GM19455 (cell line): ENCODE measurements around the gene GPRIN2.

ENCODE experiments used
- ATAC-seq: cut with Tn5 transposase; IDR thresholded peaks from one replicate; pipeline ENCODE4 v1.9.1; 2021; ENCODE audit not compliant: unreplicated experiment

The GPRIN2 gene

DNA sequence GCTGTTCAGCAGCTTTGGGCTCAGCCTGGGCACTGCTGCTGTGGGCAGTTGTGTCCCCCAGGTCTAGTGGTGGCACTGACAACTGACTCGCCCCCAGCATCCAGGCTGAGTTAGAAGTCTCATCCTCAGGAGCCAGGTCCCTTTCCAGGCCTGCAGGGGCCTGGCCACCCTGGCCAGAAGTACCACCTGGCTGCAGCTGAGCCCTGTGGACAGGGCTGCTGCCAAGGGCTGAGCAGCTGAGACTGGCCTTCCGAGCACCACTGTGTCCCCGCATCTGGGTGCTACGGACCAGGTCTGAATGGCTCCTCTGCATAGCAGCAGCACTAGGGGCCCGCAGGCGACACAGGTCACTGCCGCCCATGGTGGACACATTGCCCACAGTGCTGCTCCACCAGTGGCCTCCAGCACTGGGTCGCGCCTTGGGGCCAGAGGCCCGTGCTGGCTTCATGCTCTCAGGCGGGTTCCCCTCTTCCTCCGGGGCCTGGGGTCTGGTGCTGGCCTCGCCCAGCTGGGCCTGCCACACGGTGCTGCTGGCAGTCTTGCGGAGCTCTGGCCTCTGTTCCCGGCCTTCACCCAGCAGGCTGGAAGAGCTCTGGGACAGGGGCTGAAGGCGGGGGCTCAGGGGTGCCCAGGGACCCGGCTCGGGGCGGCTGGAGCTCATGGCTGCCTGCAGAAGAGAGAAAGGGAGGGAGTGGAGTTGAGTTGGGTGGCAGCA is 6.2 kb downstream of the GPRIN2 start:
- ATAC-seq = no peak

DNA sequence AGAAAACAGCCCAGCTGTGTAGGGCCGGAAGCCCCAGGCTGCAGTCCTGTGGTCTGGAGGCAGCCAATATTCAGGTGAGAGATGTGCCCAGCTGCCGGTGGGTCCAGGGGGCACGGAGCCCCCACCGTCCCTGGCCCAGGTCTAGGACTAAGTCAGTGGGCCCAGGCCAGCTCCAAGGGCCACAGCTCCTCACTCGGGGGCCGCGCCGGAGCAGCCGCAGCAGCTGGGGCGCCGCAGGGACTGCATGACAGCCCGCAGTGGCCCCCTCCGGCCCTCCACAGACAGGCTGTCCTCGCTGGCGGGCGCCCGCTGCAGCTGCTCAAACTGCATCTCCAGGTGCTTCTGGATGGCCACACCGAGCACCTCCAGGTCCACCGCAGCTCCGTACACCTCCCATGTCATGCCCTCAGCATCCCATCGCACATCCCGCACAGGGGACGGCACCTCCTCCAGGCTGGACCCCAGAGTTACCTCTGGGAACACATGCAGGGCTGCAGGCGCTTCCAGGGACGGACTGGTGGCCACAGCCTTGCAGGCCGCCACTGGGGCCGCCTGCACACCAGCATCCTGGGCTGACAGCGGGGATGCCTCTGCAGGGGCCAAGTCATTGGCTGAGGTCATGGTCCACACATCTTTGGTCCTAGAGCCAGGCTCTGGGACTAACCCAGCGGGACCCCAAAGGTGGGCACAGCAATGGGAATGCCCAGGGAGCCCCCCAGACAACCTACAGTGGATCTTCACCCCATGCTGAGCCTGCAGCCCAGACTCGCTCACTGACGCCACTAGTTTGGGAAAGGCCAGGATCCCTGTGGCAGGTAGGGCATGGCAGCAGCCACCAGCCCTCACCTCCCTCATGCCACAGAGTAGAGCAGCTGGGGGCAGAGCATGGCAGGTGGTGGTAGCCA is 7.0 kb downstream of the GPRIN2 start:
- no peak for ATAC-seq

DNA sequence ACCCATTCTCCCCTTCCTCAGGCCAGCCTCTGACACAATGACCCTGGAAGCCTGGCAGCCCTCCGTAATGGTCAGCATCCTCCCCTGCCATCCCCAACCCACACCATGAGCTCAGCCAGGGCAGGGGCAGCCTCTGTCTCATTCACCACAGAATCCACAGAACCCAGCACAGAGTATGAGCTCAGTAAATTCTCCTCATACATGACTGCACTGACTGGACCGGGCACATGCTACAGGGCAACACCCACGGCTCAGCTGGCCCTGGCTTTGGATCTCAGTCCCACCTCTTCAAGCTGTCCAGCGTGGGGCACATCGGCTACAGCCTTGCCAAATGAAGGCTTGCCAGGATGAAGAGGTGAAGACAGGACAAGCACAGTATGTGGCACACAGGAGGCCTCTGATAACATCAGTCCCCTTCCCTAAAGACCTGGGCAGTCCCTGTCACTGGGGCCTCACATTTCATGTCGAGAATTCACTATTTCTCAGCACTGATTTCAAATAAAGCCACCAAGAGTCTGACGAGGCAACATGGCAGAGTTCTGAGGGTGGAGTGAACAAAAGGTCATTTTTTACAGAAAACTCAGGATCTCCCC is 7.9 kb downstream of the GPRIN2 start:
- ATAC-seq = no peak

DNA sequence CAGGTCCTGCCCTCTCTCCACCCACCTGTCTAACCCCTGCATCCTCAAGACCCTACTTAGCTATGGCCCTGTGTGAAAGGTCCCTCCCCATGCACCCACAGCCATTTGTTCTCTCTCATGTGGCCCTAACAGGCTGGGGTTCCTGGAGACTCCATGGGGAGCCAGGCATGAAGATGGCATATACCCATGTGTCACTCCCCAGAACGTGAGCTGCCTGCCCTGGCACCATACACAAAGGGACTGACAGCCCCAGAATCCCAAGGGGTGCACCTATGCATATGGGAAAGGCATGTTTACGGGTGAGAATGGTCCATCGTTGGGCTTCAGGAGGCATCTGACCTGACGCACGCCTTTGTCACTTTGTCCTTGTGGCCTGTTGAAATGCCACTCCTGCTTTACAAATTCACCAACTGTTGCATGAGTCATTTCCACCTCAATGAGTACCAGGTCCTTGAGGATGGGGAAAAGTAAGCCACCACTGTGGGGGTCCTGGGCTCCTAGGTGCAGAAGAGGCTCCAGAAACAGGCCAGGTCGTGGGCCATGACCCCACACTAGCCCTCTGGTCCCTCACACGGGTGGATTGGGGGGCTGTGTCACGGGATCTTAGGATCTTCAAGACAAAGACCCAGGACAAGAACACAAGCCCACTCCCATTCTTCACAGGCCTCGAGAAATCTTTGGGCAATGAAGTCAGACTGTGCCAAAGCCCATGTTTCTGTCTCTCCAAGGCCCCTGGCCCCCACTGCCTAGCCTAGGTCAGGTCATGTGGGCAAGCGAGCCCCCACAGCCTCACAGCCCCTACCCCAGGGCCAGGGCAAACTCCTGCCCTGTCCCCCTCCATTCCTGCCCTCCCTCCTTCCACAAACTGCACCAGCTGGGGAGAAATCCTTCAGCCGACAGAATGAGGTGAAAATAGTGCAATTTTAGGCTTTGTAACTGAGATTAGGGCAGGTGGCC is 8.6 kb downstream of the GPRIN2 start:
- ATAC-seq = no peak

DNA sequence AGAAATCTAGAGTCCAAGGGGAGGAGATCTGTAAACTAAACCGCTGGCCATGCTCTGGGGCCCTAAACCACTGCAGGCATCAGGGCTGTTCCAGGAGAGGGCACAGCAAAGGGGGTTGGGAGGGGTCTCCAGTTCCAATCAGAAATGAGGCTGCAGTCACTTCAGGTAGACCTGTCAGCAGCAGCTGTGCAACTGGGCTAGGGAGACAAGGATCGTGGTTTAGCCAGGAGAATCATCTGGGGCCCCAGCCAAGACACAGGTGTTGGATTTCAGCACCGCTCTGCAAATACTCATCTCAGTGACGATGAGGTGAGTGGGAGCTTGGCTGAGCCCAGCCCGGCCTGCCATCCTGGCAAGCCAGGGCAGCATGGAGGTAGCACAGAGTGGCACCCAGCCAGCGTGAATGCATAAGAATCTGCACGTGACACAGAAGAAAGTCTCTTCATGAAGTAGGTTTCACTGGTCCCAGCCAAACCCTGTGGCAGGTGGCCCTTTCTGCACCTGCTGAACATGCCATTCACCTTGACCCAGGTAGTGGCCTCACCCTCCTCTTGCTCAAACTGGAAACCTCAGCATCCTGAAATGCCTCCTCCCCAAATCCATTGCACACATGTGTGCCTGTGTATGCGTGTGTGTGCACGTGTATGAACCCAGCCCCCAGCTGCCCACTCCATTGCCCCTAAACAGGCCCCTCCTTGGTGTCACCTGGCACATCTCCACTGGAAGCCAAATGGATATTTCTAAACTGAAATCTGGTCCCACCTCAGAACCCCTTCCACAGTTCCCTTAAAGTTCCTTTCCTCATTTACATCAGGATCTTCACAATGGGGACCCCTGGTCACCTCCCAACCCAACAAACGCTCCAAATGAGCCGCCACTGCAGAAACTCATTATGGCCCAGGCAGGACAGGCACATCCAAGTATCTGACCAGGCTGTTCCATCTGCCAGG is 9.6 kb downstream of the GPRIN2 start:
- no peak for ATAC-seq

DNA sequence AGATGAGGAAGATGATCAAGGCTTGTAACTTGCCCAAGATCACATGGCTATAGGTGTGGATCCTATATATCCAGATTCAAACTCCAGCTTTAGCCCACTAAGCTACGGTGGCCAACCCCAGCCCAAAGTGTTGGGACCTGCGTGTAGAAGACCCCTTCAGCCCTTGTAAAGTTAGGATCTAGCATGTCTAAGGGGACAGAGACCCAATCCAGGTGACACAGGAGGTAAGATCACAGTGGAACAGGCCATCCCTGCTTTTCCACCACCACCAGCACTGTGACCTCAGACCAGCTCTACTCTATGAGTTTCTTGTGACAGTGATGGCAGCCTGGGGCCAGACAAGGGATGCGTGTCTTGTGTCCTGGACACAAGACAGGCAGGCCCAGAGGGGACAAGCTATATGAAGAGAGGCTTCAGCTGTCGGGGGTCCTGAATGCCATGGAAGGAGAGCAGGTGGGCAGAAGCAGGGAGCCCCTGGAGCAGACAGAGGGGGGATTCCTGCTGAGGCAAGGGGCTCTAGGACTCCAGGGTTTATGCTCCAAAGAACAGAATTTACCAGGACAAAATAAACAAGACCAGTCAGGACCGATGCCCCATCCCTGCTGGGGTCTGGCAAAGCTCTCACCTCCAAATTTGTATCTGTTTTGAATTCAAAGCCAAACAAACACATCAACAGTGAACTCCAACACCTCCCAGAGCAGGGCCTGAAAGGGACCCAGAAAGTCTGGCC is 10.4 kb downstream of the GPRIN2 start:
- no peak for ATAC-seq

DNA sequence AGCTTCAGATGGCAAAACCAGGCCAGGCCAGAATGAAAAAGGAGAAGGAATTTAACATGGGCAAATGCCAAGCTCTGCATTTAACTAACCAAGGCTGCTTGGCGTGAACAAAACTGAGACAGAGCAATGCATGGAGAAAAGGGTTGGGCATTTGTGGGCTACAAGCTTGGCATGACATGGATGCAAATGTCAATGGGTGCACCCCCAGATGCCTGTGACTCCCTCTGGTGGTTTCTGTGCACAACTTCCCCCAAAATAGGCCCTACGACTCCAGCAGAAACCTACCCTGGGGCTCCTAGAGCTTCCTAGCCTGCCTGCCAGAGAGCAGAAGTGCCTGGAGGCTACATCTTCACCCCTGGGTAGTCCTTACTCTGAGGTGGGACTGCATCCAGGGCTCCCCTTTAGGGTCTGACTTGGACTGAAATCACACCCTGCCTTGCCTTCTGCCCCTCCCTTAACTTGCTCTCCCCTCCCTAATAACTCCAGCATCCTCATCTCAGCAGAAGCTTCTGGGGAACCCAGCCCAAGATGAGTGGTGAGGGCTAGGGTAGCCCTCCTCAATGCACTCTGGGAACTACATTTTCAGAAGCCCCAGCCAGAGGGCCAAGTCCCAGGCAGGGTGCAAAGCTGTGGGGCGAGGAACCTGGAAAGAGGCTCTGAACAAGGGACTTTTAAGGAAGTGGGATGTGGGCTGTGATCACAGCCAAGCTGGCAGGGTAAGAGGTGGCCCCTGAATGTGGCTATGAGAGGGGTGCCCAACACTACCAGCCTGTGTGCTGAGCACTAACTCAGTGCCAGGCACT is 11.3 kb downstream of the GPRIN2 start:
- ATAC-seq = no peak

DNA sequence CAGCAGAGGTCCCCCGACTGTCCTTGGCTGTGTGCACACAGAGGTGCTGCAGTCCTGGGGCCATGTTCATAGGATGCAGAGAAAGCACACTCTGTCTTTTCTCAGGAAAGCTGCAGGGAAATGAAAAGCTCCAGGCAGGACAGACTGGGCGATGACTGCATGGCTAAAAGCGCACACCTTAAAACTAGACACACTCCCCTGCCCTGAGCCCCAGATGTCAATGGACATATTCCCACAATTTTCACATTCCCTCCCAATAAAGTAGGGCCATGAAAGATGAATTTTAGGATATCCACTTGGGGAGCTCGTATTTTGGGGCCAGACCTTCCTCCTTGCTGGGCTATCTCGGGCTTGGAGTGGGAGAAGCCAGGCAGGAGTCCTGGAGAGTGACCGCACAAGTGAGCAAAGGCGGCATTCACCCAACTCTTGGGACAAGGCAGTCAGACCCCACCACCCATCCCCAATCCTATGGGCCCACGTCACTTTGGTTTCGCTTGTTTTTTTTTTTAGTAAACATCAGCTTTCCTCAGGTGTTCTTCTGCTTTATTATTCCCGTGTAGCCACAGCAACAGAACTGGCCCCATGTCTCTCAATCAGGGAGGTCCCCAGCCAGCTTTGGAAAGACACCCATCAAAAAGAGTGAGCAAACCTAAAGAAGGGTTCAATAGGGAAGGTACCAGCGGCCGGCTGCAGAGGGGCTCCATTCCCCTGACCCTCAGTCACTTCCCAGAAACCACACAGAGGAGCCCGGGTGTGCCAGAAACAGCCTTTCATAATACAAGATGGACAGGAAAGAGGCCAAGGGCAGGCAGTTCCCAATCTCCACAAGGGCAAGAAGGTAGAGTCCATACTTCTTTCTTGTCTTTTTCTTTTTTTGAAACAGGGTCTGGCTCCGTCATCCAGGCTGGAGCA is 12.7 kb downstream of the GPRIN2 start:
- ATAC-seq = no peak

DNA sequence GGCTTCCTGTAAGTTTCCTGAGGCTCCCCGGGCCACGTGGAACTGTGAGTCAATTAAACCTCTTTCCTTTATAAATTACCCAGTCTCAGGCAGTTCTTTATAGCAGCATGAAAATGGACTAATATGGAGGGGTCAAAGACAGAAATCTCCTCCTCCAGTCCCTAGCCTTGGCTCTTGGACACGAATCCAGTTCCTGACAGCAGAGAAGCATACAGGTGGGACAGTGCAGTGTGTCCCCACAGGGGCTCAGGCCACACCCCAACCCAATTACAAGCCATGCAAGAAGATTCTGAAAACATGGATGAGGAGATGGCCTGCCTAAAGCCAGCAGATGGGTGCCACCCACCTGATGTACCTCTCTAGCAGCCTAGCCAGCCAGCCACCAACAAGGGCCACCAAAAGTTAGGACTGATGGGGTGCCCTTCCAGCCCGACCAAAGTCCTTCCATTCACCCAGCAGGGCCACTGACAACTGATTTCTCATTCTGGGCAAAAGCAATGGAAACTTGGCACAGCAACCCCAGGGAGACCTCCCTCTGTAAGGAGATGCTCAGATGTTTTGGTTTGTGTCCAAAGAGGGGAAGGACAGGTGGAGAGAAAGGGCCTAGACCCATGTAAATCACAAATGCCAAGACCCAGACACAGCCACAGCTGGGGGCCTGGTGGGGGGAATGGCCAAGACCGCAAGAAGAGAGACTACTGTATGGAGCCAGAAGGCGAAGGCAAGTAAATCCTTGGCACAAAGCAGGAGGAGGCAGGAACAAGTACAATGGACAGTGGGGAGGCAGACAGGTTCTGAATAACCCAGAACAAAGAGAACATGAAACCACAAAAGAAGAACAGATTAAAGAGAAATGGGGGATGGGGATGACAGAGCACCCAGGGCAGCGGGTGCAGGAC is 13.6 kb downstream of the GPRIN2 start:
- no peak for ATAC-seq

DNA sequence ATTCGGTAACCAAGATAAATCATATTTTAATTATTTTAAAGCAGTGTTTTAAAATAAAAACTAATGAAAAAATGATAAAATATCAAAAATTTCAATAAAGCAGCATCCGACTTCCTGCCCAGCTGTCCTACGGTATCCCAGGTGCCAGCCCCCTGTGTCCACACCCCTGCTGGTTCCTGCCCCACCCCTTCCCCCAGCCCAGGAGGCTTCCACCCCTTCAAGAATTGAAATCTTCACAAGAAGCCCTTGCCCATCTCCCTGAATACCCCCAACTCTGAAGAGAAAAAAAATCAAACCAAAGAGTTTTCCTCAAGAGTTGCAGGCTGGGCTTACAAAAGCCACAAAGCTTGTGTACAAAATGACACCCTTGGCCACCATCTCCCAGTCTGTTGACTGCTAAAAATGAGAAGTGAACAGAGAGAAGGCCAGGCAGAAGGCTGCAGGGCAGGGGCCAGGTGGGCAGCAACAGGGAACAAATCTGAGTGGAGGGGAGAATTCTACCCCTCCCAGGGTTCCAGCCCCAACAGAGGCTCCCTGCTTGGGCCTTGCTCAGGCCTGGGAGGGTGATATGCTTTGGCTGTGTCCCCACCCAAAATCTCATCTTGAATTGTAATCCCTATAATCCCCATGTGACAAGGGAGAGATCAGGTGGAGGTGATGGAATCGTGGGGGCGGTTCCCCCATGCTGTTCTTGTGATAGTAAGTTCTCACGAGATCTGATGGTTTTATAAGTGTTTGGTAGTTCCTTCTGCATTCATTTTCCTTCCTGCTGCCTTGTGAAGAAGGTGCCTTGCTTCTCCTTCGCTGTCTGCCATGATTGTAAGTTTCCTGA is 14.5 kb downstream of the GPRIN2 start:
- ATAC-seq = no peak

DNA sequence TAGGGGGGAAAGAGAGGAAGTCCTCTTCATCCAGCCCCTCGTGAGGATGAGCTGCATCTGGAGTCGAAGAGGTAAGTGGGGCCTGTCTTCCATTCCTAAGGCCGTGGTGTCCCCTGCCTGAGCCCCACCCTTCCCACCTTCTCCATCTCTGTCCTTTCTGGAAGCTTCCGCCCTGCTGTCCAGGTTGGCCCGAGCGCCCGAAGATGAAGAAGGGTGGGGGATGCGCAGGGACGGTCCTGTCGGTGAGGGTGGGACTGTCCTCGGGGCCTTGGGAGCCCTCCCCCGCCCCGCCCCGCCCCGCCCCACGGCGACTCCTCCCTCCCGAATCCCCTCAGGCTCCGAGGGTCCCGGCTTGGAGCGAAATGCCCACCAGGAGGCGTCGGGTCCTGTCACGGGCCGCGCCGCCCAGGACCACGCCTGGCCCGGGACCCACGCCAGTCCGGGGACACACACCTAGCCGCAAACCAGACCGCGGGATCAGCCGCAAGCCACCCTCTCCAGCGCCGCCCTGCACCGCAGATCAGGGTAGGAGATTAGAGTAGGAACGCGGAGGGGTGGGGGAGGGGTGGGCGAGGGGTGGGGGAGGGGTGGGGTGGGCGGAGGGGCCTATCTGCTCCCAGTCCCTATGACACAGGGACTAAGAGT is 15.3 kb downstream of the GPRIN2 start:
- ATAC-seq = no peak

DNA sequence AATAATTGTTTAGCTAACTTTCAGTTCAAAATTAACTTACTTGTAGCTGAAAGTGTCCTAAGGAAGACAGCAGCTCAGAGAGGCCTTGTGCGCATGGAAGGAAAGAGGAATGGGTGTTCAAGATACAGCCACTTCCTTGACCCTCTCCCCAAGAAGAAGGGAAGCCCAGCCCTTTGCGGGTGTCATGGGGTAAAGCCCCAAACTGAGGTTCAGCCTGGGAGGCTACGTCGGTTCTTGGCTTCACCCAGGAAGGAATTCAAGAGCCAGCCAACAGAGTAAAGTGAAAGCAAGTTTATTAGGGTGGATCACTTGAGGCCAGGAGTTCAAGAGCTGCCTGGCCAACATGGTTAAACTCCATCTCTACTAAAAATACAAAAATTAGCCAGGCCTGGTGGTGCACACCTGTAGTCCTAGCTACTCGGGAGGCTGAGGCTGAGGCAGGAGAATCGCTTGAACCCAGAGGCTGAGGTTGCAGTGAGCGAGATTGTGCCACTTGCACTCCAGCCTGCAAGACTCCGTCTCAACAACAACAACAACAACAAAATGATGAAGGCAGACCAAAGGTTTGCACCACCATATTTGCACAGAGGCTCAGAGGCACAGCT is 15.9 kb downstream of the GPRIN2 start:
- ATAC-seq = no peak

DNA sequence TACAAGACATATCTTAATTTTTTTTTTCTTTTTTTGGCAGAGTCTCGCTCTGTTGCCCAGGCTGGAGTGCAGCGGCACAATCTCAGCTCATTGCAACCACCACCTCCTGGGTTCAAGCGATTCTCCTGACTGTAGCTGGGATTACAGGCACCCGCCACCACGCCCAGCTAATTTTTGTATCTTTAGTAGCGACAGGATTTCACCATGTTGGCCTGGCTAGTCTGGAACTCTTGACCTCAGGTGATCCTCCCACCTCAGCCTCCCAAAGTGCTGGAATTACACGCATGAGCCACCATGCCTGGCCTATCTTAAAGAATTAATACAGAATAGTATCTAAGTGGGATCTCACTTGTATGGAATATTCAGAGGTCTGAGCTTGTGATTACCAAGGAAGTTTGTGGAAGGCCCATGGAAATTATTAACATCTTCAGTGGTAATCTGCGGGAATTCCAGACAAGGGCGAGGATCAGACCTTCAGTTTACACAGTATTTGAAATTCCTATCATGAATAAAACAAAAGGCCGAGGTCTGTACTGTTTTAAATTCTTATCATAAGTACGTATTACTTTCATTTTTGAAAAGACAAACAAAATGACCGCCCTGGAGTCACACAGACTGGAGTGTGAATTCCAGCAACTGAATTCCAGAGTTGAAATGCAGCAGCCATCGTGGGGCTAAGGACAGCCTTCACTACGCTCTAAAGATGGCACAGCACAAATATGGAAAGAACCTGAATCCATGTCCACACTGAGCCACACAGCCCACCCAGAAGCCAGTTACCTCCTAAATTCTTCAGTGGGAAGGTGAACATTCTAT is 16.7 kb downstream of the GPRIN2 start:
- no peak for ATAC-seq
